HG03432 (cell line): ENCODE data around the gene CST2.
A peak's percentile ranks its signal among the peaks of the same experiment; 100 is the strongest.
"Not testable (repeated sequence)": the region's sequence is repeated elsewhere in the genome, so short reads cannot be mapped to it uniquely, and the experiment has no call there.

ENCODE experiments used
- ATAC-seq: cut with Tn5 transposase; IDR thresholded peaks from one replicate; pipeline ENCODE4 v1.9.1; 2021; ENCODE audit warnings: mild to moderate bottlenecking, moderate library complexity; ENCODE audit not compliant: unreplicated experiment

The CST2 gene

GRCh38 chr20:23811559-23811958 lies 15.0 kb downstream of the CST2 start:
- not testable (repeated sequence) for ATAC-seq

DNA sequence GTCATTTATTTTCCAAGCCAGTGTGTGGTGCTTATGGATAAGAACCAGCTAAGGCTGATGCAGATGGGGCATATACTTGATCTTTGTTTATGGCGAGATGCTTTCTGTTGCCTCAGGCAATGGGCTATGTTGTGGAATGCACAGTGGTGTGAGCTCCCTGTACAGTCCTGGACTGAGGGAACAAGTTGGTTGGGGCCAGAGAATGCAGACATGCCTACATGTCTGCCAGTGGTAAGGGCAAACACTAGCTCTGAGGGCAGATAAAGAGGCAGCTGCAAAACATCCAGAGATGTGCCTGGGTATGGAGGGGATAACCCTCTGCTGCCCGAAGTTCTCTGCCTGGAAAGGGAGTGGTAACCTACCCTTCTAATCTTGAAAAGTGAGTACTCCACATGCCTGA lies 16.2 kb downstream of the CST2 start:
- ATAC-seq = not testable (repeated sequence)

GRCh38 chr20:23800865-23801264 lies 25.7 kb downstream of the CST2 start:
- no peak for ATAC-seq

GRCh38 chr20:23799216-23799847 lies 27.2 kb downstream of the CST2 start:
- ATAC-seq = peak; percentile 84

DNA sequence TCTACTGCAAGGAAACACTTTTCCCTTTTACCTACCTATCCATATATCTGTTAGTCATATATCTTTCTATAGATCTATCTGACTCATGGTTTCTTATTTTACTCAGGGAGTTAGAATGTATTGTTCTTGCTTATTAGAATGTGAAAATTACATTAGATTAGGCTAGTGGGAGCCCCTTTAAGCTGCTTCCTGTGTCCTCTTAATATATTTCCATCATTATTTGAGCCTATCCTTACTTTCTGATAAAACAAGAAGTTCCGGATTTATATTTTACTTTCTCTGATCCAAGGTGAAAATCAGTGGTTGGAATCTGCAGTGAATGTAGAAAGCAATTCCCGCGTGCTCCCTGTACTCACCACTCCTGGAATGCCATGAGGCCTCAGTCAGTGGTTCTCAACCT lies 31.0 kb downstream of the CST2 start:
- no peak for ATAC-seq

GRCh38 chr20:23794841-23795240 lies 31.7 kb downstream of the CST2 start:
- ATAC-seq = no peak

DNA sequence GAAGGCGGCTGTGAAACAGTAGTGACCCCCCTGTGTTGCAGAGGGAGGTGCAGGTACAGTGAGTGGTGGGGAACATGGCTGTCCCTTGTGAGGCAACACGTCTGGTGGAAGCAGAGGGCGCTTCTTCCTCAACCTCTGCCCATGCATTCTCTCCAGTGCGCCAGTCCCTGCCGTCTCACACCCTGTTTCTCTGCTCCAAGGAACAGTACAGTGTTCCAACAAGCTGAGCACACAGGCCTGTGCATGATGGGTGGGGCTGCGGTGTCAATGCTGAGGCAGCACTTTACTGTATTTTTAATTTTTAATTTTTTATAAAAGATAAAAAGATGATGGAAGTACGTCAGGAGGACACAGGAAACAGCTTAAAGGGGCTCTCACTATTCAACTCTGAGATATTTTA lies 32.5 kb downstream of the CST2 start:
- no peak for ATAC-seq

- no peak for ATAC-seq
These were observed 43.1 kb downstream of the CST2 start for GRCh38 chr20:23783447-23783846.

DNA sequence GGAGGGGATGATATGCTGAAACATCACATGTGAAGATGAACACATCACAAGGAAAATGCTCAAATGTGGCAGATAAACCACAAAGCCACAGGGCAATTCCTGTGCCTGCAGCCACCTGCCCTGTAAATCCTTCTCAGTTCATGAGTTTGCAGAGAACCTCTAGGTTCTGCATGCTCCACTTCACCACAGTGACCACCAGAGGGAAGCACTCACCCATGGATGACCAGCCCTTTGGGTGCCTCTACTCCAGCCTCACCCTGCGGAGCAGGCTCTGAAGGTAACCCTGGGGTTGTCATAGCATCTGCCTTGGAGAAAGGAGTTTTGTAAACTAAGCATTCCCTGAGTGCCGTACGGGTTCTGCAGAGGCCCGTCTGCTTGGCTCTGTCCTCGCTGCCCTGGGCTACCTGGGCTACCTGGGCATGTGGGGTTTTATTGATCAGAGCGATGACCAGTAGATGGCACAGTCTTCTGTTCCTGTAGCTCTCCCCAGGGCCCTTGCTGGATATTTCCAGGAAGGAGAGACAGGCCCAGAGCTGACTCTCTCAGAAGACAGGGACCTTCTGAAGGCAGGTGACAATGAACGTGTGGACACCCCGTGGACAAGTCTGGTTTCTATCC lies 44.1 kb downstream of the CST2 start:
- no peak for ATAC-seq

DNA sequence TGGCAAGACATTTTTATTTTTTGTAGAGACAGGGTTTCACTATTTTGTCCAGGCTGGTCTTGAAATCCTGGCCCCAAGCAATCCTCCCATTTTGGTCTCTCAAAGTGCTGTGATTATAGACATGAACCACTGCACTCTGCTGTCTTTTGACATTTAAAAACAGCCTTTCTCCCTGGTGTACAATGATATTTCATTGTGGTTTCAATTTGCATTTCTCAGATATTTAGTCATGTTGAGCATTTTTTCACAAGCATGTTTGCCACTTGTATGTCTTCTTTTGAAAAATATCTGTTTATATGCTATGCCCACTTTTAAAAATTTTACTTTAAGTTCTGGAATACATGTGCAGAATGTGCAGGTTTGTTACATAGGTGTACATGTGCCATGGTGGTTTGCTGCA lies 47.9 kb downstream of the CST2 start:
- ATAC-seq = not testable (repeated sequence)

- not testable (repeated sequence) for ATAC-seq
These were observed 49.1 kb downstream of the CST2 start for GRCh38 chr20:23777380-23777779.

DNA sequence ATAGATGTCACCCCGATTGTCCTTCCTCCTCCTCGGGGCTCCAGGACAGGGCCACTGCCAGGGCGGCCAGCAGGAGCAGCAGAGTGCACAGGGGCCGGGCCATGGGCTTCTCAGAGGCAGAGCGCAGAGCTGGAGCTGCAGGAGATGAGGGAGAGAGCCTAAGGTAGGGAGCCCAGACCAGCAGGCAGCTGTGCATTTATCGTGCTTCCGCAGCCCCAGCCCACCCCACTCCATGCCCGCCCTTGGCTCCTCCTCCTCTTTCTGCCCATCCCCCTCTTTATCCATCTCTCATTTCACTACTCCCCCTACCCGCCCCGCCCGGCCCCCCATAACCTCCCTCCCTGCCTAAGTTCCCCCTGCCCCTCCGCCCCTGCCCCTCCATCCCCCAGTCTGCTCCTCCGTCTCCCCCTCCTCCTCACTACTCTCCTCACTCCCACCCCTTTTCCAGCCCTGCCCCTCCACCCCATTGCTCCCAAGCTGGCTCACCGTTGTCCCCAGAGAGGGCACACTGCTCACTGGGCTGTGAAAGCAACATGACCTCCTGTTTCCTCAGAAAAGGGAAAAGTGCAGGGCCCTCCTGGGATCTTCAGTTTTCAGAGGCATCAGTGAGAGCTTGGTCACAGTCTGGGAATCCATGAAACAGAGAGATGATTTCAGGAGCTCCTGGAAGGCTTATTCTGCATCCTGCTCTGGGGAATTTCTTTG lies 50.3 kb downstream of the CST2 start:
- no peak for ATAC-seq

DNA sequence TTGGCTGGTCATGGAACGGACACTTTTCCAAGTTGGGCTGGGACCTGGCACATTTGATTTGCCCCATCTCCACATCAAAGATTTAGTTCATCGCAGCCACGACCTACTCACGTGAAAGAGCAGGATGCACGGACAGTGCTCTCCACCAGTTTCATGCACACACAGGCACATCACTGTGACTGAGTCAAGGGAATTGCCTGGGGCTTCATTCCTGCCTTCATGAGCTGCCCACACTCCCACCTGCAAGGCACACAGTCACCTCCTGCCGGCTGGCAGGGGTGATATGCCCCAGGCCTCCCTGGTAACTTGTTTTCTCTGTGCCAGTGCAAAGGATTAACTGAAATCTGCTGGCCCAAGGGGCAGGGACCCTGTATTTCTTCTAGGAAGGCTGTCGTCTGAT lies 52.4 kb downstream of the CST2 start:
- ATAC-seq = no peak
